Jurkat, Clone E6-1 (cell line): ENCODE data around the gene KLHL29.

Experiments
- DNase-seq: peaks from one replicate; pipeline ENCODE4 v3.0.0-alpha.2; 2011; ENCODE audit warnings: low read depth, low spot score
- H3K4me3 ChIP-seq: 2 replicates; pipeline ENCODE4 v1.5.1; 2011; ENCODE audit warnings: mild to moderate bottlenecking, low read length, control low read depth, moderate library complexity

The KLHL29 gene

GRCh38 chr2:23567161-23567756 lies 182.3 kb downstream of the KLHL29 start:
- DNase-seq, result no peak
- no peak overlapping the region for H3K4me3 ChIP-seq

- no peak overlapping the region for H3K4me3 ChIP-seq
- DNase-seq, result no peak
Observed at GRCh38 chr2:23568211-23568610, 183.2 kb downstream of the KLHL29 start.

GRCh38 chr2:23568626-23569190 lies 183.7 kb downstream of the KLHL29 start:
- no peak for DNase-seq
- H3K4me3 ChIP-seq, result no peak overlapping the region

GRCh38 chr2:23569761-23570365 lies 184.9 kb downstream of the KLHL29 start:
- DNase-seq, result no peak
- H3K4me3 ChIP-seq, result no peak overlapping the region

GRCh38 chr2:23571085-23571484 lies 186.1 kb downstream of the KLHL29 start:
- H3K4me3 ChIP-seq, result no peak overlapping the region
- DNase-seq, result no peak

GRCh38 chr2:23571527-23572282 lies 186.7 kb downstream of the KLHL29 start:
- no peak for DNase-seq
- no peak overlapping the region for H3K4me3 ChIP-seq

GRCh38 chr2:23574919-23575654 lies 190.1 kb downstream of the KLHL29 start:
- no peak overlapping the region for H3K4me3 ChIP-seq
- no peak for DNase-seq

GRCh38 chr2:23578964-23579671 lies 194.1 kb downstream of the KLHL29 start:
- no peak overlapping the region for H3K4me3 ChIP-seq
- DNase-seq, result no peak

GRCh38 chr2:23579674-23580073 lies 194.7 kb downstream of the KLHL29 start:
- no peak for DNase-seq
- no peak overlapping the region for H3K4me3 ChIP-seq

- no peak for DNase-seq
- H3K4me3 ChIP-seq, result no peak overlapping the region
Observed at GRCh38 chr2:23583467-23583866, 198.5 kb downstream of the KLHL29 start.

GRCh38 chr2:23584054-23584745 lies 199.2 kb downstream of the KLHL29 start:
- no peak overlapping the region for H3K4me3 ChIP-seq
- DNase-seq, result no peak

- DNase-seq, result no peak
- no peak overlapping the region for H3K4me3 ChIP-seq
Observed at GRCh38 chr2:23585273-23586170, 200.5 kb downstream of the KLHL29 start.

GRCh38 chr2:23586741-23587306 lies 201.8 kb downstream of the KLHL29 start:
- no peak for DNase-seq
- no peak overlapping the region for H3K4me3 ChIP-seq

GRCh38 chr2:23587341-23587880 lies 202.4 kb downstream of the KLHL29 start:
- DNase-seq, result no peak
- H3K4me3 ChIP-seq, result no peak overlapping the region

- DNase-seq, result no peak
- no peak overlapping the region for H3K4me3 ChIP-seq
Observed at GRCh38 chr2:23588106-23588505, 203.1 kb downstream of the KLHL29 start.

GRCh38 chr2:23588508-23589201 lies 203.7 kb downstream of the KLHL29 start:
- no peak overlapping the region for H3K4me3 ChIP-seq
- DNase-seq, result no peak
